Lung (tissue), 12 donors: ENCODE data around the gene TXN2. TPM values are rescaled to one million over a fixed set of nuclear protein-coding genes. Genes with fewer than 3 reads are reported as not detected.

ENCODE experiments used
- ATAC-seq: fragments of 200-7000 bp; cut with Tn5 transposase; one replicate; pipeline ENCODE4 v1.9.1; 2020; ENCODE audit warnings: moderate number of reproducible peaks; ENCODE audit not compliant: insufficient read depth, low FRiP score
- DNase-seq, 3 donors: peaks; one replicate each; pipeline ENCODE4 v3.0.0-alpha.2; 2013 to 2017
- H3K27ac ChIP-seq, 2 donors: one replicate each; pipeline ENCODE4 v1.5.1; 2013; ENCODE audit warnings: mild to moderate bottlenecking in 2 of 2, moderate library complexity in 2 of 2, control low read depth in 1 of 2, inconsistent platforms in 1 of 2, low read depth in 1 of 2, low read length in 1 of 2
- H3K27me3 ChIP-seq, 3 donors: one replicate each; pipeline ENCODE4 v1.5.1; 2013; ENCODE audit warnings: low read length in 2 of 3; ENCODE audit not compliant: control insufficient read depth in 3 of 3, insufficient read depth in 3 of 3
- H3K36me3 ChIP-seq, 4 donors: one replicate each; pipeline ENCODE4 v1.5.1; 2013; ENCODE audit warnings: low read length in 4 of 4, mild to moderate bottlenecking in 1 of 4, moderate library complexity in 1 of 4; ENCODE audit not compliant: control insufficient read depth in 4 of 4, insufficient read depth in 4 of 4
- H3K4me1 ChIP-seq, 5 donors: one replicate each; pipeline ENCODE4 v1.5.1; 2013; ENCODE audit warnings: low read length in 5 of 5, mild to moderate bottlenecking in 2 of 5, moderate library complexity in 1 of 5; ENCODE audit not compliant: control insufficient read depth in 5 of 5, insufficient read depth in 5 of 5
- H3K4me3 ChIP-seq: one replicate; pipeline ENCODE4 v1.5.1; 2013; ENCODE audit warnings: mild to moderate bottlenecking, control low read depth, moderate library complexity
- H3K9ac ChIP-seq, 2 donors: one replicate each; pipeline ENCODE4 v1.5.1; 2013; ENCODE audit warnings: low read length in 2 of 2, control low read depth in 1 of 2; ENCODE audit not compliant: insufficient read depth in 1 of 2
- H3K9me3 ChIP-seq, 4 donors: one replicate each; pipeline ENCODE4 v1.5.1; 2013; ENCODE audit warnings: low read length in 3 of 4, mild to moderate bottlenecking in 1 of 4, moderate library complexity in 1 of 4; ENCODE audit not compliant: control insufficient read depth in 4 of 4, insufficient read depth in 3 of 4
- WGBS, 2 donors: extraction: QIAGEN DNeasy Blood & Tissue Kit; methylation state at CpG; one replicate each; pipeline ENCODE4 v1.1.7; 2013; 5-methylcytosine and 5-hydroxymethylcytosine counted together
- polyA plus RNA-seq, 2 donors: library from polyadenylated mRNA; stranded (reverse); fragments of 200-250 nt; gene quantifications; one replicate each; pipeline ENCODE4 v1.2.1, GENCODE V29; 2013
- total RNA-seq, 2 donors: library from RNA; depleted of rRNA in 1 of 2; stranded (reverse); fragments of >200 nt in 1 of 2; gene quantifications; one replicate each; pipeline ENCODE4 v1.2.1, GENCODE V29; 2014 to 2021
- TF ChIP-seq, protein P1 (sequence below): IDR thresholded peaks from 2 replicates; pipeline ENCODE4 v1.5.1; 2012; ENCODE audit warnings: mild to moderate bottlenecking; ENCODE audit errors: control extremely low read depth, extremely low read depth
- donor health status: control.
- donor health status: control.
- donor health status: Bipolar disorder and iron deficiency.
- donor health status: healthy.
- donor health status: DM: yes; HTN: yes; CAD: no.

TXN2 gene
- total and polyA plus RNA-seq, 4 donors: 26.8 to 92.2 (median 78.9) TPM

DNA sequence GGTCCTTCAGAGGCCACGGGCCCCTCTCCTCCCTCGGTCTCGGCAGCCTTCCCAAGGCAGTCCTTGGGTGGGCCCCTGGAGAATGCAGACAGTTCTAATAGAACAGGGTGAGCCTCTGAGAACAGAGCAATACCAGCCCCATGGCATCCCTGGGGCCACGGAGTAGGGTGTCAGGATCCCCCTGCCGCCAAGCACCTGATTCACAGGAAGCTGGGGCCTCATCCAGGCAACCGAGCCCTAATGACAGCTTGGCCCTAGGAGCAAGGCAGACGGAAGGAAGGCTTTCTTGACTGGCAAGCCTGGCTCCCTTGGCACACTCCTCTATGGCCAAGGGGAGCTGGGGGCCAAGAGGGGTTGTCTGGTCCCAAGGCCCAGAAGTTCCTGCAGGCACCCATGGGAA lies 15.2 kb downstream of the TXN2 start:
- Histone ChIP-seq H3K4me3 (no peak overlapping the region), H3K9me3 (no peaks in the 10 kb centered on the region), H3K4me1 (peaks cover 3 to 26% (median 14%) of the 10 kb centered on the region in 5 donors), H3K27me3 (no peaks in the 10 kb centered on the region), H3K27ac (peak overlapping the region; percentile 77 to 96), H3K36me3 (peaks cover 0 to 13% (median 6%) of the 10 kb centered on the region in 4 donors), H3K9ac (no peak overlapping the region)
- 64 to 75% methylated on average over 7 of the region's 7 CpGs for WGBS, 2 donors
- DNase-seq: no peak
- no peak for ATAC-seq
- TF ChIP-seq, protein P1, sequence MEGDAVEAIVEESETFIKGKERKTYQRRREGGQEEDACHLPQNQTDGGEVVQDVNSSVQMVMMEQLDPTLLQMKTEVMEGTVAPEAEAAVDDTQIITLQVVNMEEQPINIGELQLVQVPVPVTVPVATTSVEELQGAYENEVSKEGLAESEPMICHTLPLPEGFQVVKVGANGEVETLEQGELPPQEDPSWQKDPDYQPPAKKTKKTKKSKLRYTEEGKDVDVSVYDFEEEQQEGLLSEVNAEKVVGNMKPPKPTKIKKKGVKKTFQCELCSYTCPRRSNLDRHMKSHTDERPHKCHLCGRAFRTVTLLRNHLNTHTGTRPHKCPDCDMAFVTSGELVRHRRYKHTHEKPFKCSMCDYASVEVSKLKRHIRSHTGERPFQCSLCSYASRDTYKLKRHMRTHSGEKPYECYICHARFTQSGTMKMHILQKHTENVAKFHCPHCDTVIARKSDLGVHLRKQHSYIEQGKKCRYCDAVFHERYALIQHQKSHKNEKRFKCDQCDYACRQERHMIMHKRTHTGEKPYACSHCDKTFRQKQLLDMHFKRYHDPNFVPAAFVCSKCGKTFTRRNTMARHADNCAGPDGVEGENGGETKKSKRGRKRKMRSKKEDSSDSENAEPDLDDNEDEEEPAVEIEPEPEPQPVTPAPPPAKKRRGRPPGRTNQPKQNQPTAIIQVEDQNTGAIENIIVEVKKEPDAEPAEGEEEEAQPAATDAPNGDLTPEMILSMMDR: no peak

DNA sequence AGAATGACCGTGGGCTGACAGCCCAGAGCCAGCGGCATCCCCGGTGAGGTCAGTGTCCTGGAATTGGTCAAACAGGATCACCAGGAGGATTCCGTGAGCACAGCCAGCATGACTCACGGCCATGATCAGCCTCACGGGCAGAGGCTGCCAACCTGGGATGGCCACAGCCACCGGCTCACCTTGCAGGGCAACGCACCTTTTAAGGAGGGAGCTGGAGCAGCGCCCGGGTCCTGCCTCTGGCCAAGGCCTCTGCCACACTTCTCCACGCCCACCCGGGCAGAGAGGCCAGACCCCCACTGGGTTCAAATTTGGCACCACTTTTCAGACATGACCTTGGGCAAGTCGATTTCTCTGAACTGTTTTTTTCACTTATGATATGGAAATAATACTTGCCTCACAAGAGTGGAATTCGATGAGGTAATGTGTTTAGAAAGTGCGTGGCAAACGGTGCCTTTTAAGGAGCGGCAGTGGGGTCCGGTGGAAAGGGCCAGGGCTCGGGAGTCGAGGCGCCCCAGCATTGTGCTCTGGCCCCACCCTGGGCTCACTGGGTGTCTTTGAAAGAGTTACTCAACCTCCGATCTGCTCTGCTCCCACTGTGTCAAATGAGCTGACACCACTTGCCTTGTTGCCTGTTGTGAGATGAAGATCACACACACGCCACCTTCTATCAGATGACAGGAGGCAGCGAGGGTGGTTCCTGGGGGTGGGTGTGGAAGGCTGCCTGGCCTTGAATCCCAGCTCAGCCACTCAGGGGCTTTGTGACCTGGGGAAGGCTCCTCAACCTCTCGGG lies 16.0 kb downstream of the TXN2 start:
- ATAC-seq: peak; percentile 56
- H3K4me3 ChIP-seq: no peak overlapping the region
- H3K27ac ChIP-seq: peak overlapping the region; percentile 77 to 96
- H3K9ac ChIP-seq: no peak overlapping the region
- peaks cover 3 to 26% (median 14%) of the 10 kb centered on the region in 5 donors for H3K4me1 ChIP-seq
- WGBS, 2 donors: 45 to 65% methylated on average over 25 of the region's 25 CpGs
- no peaks in the 10 kb centered on the region for H3K27me3 ChIP-seq
- no peaks in the 10 kb centered on the region for H3K9me3 ChIP-seq
- DNase-seq: peak in 1 of 3 donors; percentile 54
- H3K36me3 ChIP-seq: peaks cover 0 to 11% (median 5%) of the 10 kb centered on the region in 4 donors
- TF ChIP-seq, protein P1: no peak

GRCh38 chr22:36464715-36465231 lies 16.7 kb downstream of the TXN2 start:
- no peak overlapping the region for H3K9ac ChIP-seq

More at GRCh38 chr22:36464715-36465231, 16.7 kb downstream of the TXN2 start:
- 82 to 86% methylated on average over 20 of the region's 20 CpGs for WGBS, 2 donors
- Histone ChIP-seq H3K27me3 (no peaks in the 10 kb centered on the region), H3K9me3 (no peaks in the 10 kb centered on the region), H3K4me3 (no peak overlapping the region), H3K27ac (peak overlapping the region; percentile 77 to 96), H3K4me1 (peaks cover 0 to 26% (median 14%) of the 10 kb centered on the region in 5 donors), H3K36me3 (peaks cover 0 to 11% (median 5%) of the 10 kb centered on the region in 4 donors)
- TF ChIP-seq, protein P1: no peak
- ATAC-seq: no peak
- DNase-seq: no peak
